Coronary artery (tissue), 2 donors: ENCODE data around the gene RALGAPB.

Experiments used
- DNase-seq: peaks from one replicate; pipeline ENCODE4 v3.0.0-alpha.2; 2017; ENCODE audit warnings: low spot score
- H3K27ac ChIP-seq, 2 donors: fragments of 200-600 bp; sonication (generic); one replicate each; pipeline ENCODE4 v1.5.1; 2016 to 2019
- H3K4me3 ChIP-seq: fragments of 200-600 bp; sonication (generic); 2 replicates; pipeline ENCODE4 v1.5.1; 2016; ENCODE audit warnings: mild to moderate bottlenecking, moderate library complexity
- CTCF ChIP-seq: fragments of 200-600 bp; sonication (generic); IDR thresholded peaks from one replicate; pipeline ENCODE4 v1.5.1; 2019; ENCODE audit warnings: antibody characterized with exemption

RALGAPB gene

GRCh38 chr20:38557174-38557573 lies 84.5 kb downstream of the RALGAPB start:
- no peak for DNase-seq

GRCh38 chr20:38558596-38559360 lies 86.1 kb downstream of the RALGAPB start:
- no peak for TF ChIP-seq CTCF
- no peak overlapping the region for H3K27ac ChIP-seq
- H3K4me3 ChIP-seq, result no peak overlapping the region
- DNase-seq, result no peak

More at GRCh38 chr20:38557174-38557573, 84.5 kb downstream of the RALGAPB start:
- Histone ChIP-seq H3K27ac (no peak overlapping the region), H3K4me3 (no peak overlapping the region)
- no peak for TF ChIP-seq CTCF

GRCh38 chr20:38559764-38560163 lies 87.1 kb downstream of the RALGAPB start:
- no peak overlapping the region for H3K27ac ChIP-seq
- TF ChIP-seq CTCF, result no peak
- no peak for DNase-seq
- H3K4me3 ChIP-seq, result no peak overlapping the region

GRCh38 chr20:38563802-38564431 lies 91.3 kb downstream of the RALGAPB start:
- Histone ChIP-seq H3K27ac (no peak overlapping the region), H3K4me3 (no peak overlapping the region)
- no peak for TF ChIP-seq CTCF
- no peak for DNase-seq

- TF ChIP-seq CTCF, result no peak
- Histone ChIP-seq H3K27ac (no peak overlapping the region), H3K4me3 (no peak overlapping the region)
- DNase-seq, result no peak
Measured at GRCh38 chr20:38564680-38565079, 92.0 kb downstream of the RALGAPB start.

GRCh38 chr20:38566036-38566598 lies 93.5 kb downstream of the RALGAPB start:
- Histone ChIP-seq H3K27ac (no peak overlapping the region), H3K4me3 (no peak overlapping the region)
- TF ChIP-seq CTCF, result no peak
- DNase-seq, result no peak
